ENCODE results near the gene LGALS14. TPM values are rescaled to one million over a fixed set of nuclear protein-coding genes. Genes with fewer than 3 reads are reported as not detected.

Gene LGALS14
- total and polyA plus RNA-seq, 2 of the 8 experiments (the other 6 are each of a cell fraction or from before 2014, with no cell fraction given): 0.50 to 0.77 TPM

GRCh38 chr19:39692822-39693221 is 11.5 kb upstream of the LGALS14 start (continued):
- TF ChIP-seq CBX8 (IDR thresholded peaks at IDR 0.05; ENCODE audit: borderline replicate concordance, low read depth, low read length): no peak
- TF ChIP-seq GTF2F1 (IDR thresholded peaks at IDR 0.05; ENCODE audit: borderline replicate concordance, low read depth, low read length): no peak

Data from H1 (cell line).